GM10248 (cell line): ENCODE measurements around the gene NOXA1.
A peak's percentile ranks its signal among the peaks of the same experiment; 100 is the strongest.

Experiments
- CTCF ChIA-PET: fragments of 300-600 bp; sonication (Branson Sonifier 250); formaldehyde crosslinking; extraction: SDS; loops from one replicate; lab custom pipeline; 2021; ENCODE audit warnings: antibody characterized with exemption; lab: Yijun Ruan, JAX
- POLR2A ChIA-PET: fragments of 350-650 bp; sonication (Branson Sonifier 250); formaldehyde crosslinking; extraction: SDS; loops from one replicate; lab custom pipeline; 2020; ENCODE audit warnings: antibody characterized with exemption; lab: Yijun Ruan, JAX
- DNase-seq: peaks from one replicate; pipeline ENCODE4 v3.0.0; 2012; ENCODE audit errors: extremely low spot score
- CTCF ChIP-seq: IDR thresholded peaks from 2 replicates; pipeline ENCODE4 v1.5.1; 2012; ENCODE audit warnings: mild to moderate bottlenecking, low read depth; ENCODE audit errors: extremely low read depth, missing control alignments, control extremely low read depth

Gene NOXA1

GRCh38 chr9:137452006-137452760 lies 29.0 kb downstream of the NOXA1 start:
- CTCF ChIA-PET = interaction anchor here (1.7 kb wide), 1 partner anchor 29 kb away, joined by 6 read pairs; the partner anchor contains the start of genes EXD3 and NOXA1
- POLR2A ChIA-PET = no interaction called here
- TF ChIP-seq CTCF = no peak
- DNase-seq = no peak

- CTCF ChIA-PET = interaction anchor here (1.7 kb wide), 1 partner anchor 30 kb away, joined by 6 read pairs; the partner anchor contains the start of genes EXD3 and NOXA1
- POLR2A ChIA-PET = no interaction called here
- no peak for TF ChIP-seq CTCF
- no peak for DNase-seq
These were observed 29.8 kb downstream of the NOXA1 start for GRCh38 chr9:137452761-137453642.

GRCh38 chr9:137453643-137454081 lies 30.5 kb downstream of the NOXA1 start:
- TF ChIP-seq CTCF = no peak
- peak; percentile 89 for DNase-seq
- POLR2A ChIA-PET = no interaction called here
- CTCF ChIA-PET = interaction anchor here (1.7 kb wide), 1 partner anchor 30 kb away, joined by 6 read pairs; the partner anchor contains the start of genes EXD3 and NOXA1

- no peak for TF ChIP-seq CTCF
- peak; percentile 64 for DNase-seq
- CTCF ChIA-PET = no interaction called here
- POLR2A ChIA-PET = no interaction called here
These were observed 31.0 kb downstream of the NOXA1 start for GRCh38 chr9:137454145-137454596.

- POLR2A ChIA-PET = no interaction called here
- CTCF ChIA-PET = interaction anchor here (0.9 to 1.0 kb wide), 2 partner anchors 9 to 153 kb away, joined by 3 read pairs; partner anchors contain the start of gene NRARP
- DNase-seq = no peak
- TF ChIP-seq CTCF = no peak
These were observed 31.6 kb downstream of the NOXA1 start for GRCh38 chr9:137454597-137455358.
